GM23248 (cell line): Measurements from ENCODE around the gene RAD51B. TPM values are rescaled to one million over a fixed set of nuclear protein-coding genes. Genes with fewer than 3 reads are reported as not detected.

Experiments used
- DNase-seq: peaks from one replicate; pipeline ENCODE4 v3.0.0-alpha.2; 2015
- H2AFZ ChIP-seq: fragments of 200-600 bp; sonication (generic); 2 replicates; pipeline ENCODE4 v1.6.1; 2016; ENCODE audit warnings: antibody characterized with exemption
- H3F3A ChIP-seq: fragments of 200-600 bp; sonication (generic); 2 replicates; pipeline ENCODE4 v1.6.1; 2016; ENCODE audit warnings: mild to moderate bottlenecking, antibody characterized with exemption, mixed run types; ENCODE audit not compliant: insufficient read depth
- H3K27ac ChIP-seq: fragments of 200-600 bp; sonication (generic); 2 replicates; pipeline ENCODE4 v1.5.1; 2016; ENCODE audit warnings: mild to moderate bottlenecking
- H3K27me3 ChIP-seq: fragments of 200-600 bp; sonication (generic); replicated peaks from 2 replicates; pipeline ENCODE4 v1.6.1; 2016; ENCODE audit warnings: mild to moderate bottlenecking; ENCODE audit not compliant: insufficient read depth
- H3K36me3 ChIP-seq: fragments of 200-600 bp; sonication (generic); 2 replicates; pipeline ENCODE4 v1.6.1; 2016; ENCODE audit warnings: low read depth, mild to moderate bottlenecking
- H3K4me1 ChIP-seq: fragments of 200-600 bp; sonication (generic); 2 replicates; pipeline ENCODE4 v1.6.1; 2016; ENCODE audit warnings: mild to moderate bottlenecking; ENCODE audit not compliant: insufficient read depth
- H3K4me2 ChIP-seq: fragments of 200-600 bp; sonication (generic); one replicate; pipeline ENCODE4 v1.6.1; 2016; ENCODE audit warnings: mild to moderate bottlenecking; ENCODE audit not compliant: unreplicated experiment
- H3K4me3 ChIP-seq: fragments of 200-600 bp; sonication (generic); 2 replicates; pipeline ENCODE4 v1.5.1; 2016; ENCODE audit warnings: mild to moderate bottlenecking
- H3K79me2 ChIP-seq: fragments of 200-600 bp; sonication (generic); 2 replicates; pipeline ENCODE4 v1.6.1; 2016; ENCODE audit warnings: mild to moderate bottlenecking; ENCODE audit not compliant: insufficient read depth
- H3K9ac ChIP-seq: fragments of 200-600 bp; sonication (generic); 2 replicates; pipeline ENCODE4 v1.6.1; 2016; ENCODE audit warnings: mild to moderate bottlenecking
- H3K9me2 ChIP-seq: fragments of 200-600 bp; sonication (generic); 2 replicates; pipeline ENCODE4 v1.6.1; 2016; ENCODE audit warnings: mixed run types, mild to moderate bottlenecking, moderate library complexity; ENCODE audit not compliant: insufficient read depth
- H3K9me3 ChIP-seq: fragments of 200-600 bp; sonication (generic); one replicate; pipeline ENCODE4 v1.6.1; 2017; ENCODE audit warnings: low read depth
- H4K20me1 ChIP-seq: fragments of 200-600 bp; sonication (generic); 2 replicates; pipeline ENCODE4 v1.6.0; 2016; ENCODE audit not compliant: insufficient read depth
- EZH2 ChIP-seq: fragments of 200-600 bp; sonication (generic); IDR thresholded peaks from 2 replicates; pipeline ENCODE4 v1.6.1; 2018; ENCODE audit warnings: antibody characterized with exemption, mild to moderate bottlenecking; ENCODE audit not compliant: insufficient read depth, poor library complexity, severe bottlenecking
- EZH2phosphoT487 ChIP-seq: fragments of 200-600 bp; sonication (generic); IDR thresholded peaks from 2 replicates; pipeline ENCODE4 v1.6.1; 2018; ENCODE audit warnings: antibody characterized with exemption, moderate library complexity, mild to moderate bottlenecking, low read depth; ENCODE audit not compliant: insufficient read depth
- WGBS, 2 experiments: methylation state at CpG; one replicate each; pipeline ENCODE4 v1.1.6; 2015 to 2017; ENCODE audit warnings: low lambda C conversion rate in 2 of 2, low coverage in 1 of 2; ENCODE audit errors: missing lambda C conversion rate in 2 of 2; 5-methylcytosine and 5-hydroxymethylcytosine counted together
- in situ Hi-C: fragments of 300-500 bp; cut with MboI; formaldehyde crosslinking; loops from 2 replicates; pipeline ENCODE4 v1.15.0; 2020
- polyA plus RNA-seq: library from polyadenylated mRNA; unstranded; fragments of >200 nt; fragmentation: Nextera tagmentation; extraction: Ambion mirVana; gene quantifications from 2 replicates; pipeline ENCODE4 v1.2.1, GENCODE V29; 2016
- total RNA-seq: library from RNA; depleted of rRNA; stranded (reverse); fragments of >200 nt; shearing (Covaris generic); gene quantifications from 2 replicates; pipeline ENCODE4 v1.2.3, GENCODE V29; 2014

The RAD51B gene
- total and polyA plus RNA-seq, 2 experiments from 2014 or later = 4.0 to 8.8 TPM

DNA sequence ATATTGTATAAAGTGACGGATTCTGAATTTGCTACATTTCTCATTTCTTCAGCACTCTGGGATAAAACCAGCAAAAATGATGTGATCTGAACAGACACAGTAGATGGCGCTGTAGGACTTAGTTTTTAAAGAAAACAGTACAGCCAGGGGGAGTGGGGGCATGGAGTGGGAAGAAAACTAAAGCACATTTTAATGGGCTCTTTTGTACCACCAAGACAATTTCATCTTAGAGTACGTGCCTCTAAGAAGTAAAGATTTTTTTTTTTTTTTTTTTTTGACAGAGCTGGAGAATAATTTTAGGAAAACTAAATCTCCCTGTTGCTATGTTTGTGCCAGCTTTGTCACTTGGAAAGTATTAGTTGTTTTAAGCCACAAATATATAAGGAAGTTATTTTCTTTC is 124.4 kb downstream of the RAD51B start:
- H3K9ac ChIP-seq = no peak overlapping the region
- 2 to 5% methylated on average over 3 of the region's 3 CpGs for WGBS, 2 experiments
- H3K27me3 ChIP-seq = no peaks in the 10 kb centered on the region
- no peaks in the 10 kb centered on the region for H4K20me1 ChIP-seq
- H3K9me3 ChIP-seq = no peaks in the 10 kb centered on the region
- H3K4me3 ChIP-seq = no peak overlapping the region
- H3K36me3 ChIP-seq = no peaks in the 10 kb centered on the region
- peaks cover 4% of the 10 kb centered on the region; the same call in 1 of the 2 replicates for H3K79me2 ChIP-seq
- H3F3A ChIP-seq = peaks cover 28% of the 10 kb centered on the region
- in situ Hi-C loops = loop anchor here (10.0 kb wide), 2 partner anchors 301 to 881 kb away; no protein-coding TSS in a partner anchor
- DNase-seq = peak; percentile 88
- TF ChIP-seq EZH2 (no peak), EZH2phosphoT487 (no peak)
- H3K27ac ChIP-seq = no peak overlapping the region
- H3K4me2 ChIP-seq = peak overlapping the region; percentile 15
- H3K4me1 ChIP-seq = peaks cover 39% of the 10 kb centered on the region
- H3K9me2 ChIP-seq = no peaks in the 10 kb centered on the region
- H2AFZ ChIP-seq = no peak overlapping the region

GRCh38 chr14:67944605-67945004 is 125.0 kb downstream of the RAD51B start:
- peak; percentile 18 for DNase-seq
- no peak overlapping the region for H3K9ac ChIP-seq
- H3F3A ChIP-seq = peaks cover 28% of the 10 kb centered on the region
- TF ChIP-seq EZH2 (no peak), EZH2phosphoT487 (no peak)
- H3K27ac ChIP-seq = no peak overlapping the region
- 91 to 96% methylated on average over 1 of the region's 1 CpG for WGBS, 2 experiments
- H3K9me2 ChIP-seq = no peaks in the 10 kb centered on the region
- H3K27me3 ChIP-seq = no peaks in the 10 kb centered on the region
- H2AFZ ChIP-seq = no peak overlapping the region
- in situ Hi-C loops = loop anchor here (10.0 kb wide), 2 partner anchors 300 to 880 kb away; no protein-coding TSS in a partner anchor
- no peaks in the 10 kb centered on the region for H4K20me1 ChIP-seq
- no peak overlapping the region for H3K4me2 ChIP-seq
- no peaks in the 10 kb centered on the region for H3K9me3 ChIP-seq
- no peak overlapping the region for H3K4me3 ChIP-seq
- peaks cover 39% of the 10 kb centered on the region for H3K4me1 ChIP-seq
- peaks cover 4% of the 10 kb centered on the region; the same call in 1 of the 2 replicates for H3K79me2 ChIP-seq
- H3K36me3 ChIP-seq = no peaks in the 10 kb centered on the region

- H3K9ac ChIP-seq = no peak overlapping the region
- no peak for DNase-seq
- in situ Hi-C loops = loop anchor here (10.0 kb wide), 2 partner anchors 295 to 875 kb away; no protein-coding TSS in a partner anchor
- H3K4me1 ChIP-seq = peaks cover 23% of the 10 kb centered on the region
- H3K4me2 ChIP-seq = no peak overlapping the region
- no peaks in the 10 kb centered on the region for H3K79me2 ChIP-seq
- no peaks in the 10 kb centered on the region for H4K20me1 ChIP-seq
- H3K9me2 ChIP-seq = no peaks in the 10 kb centered on the region
- H3F3A ChIP-seq = peaks cover 26% of the 10 kb centered on the region
- H2AFZ ChIP-seq = no peak overlapping the region
- TF ChIP-seq EZH2phosphoT487 (no peak), EZH2 (no peak)
- no peaks in the 10 kb centered on the region for H3K9me3 ChIP-seq
- 81 to 87% methylated on average over 4 of the region's 4 CpGs for WGBS, 2 experiments
- no peak overlapping the region for H3K4me3 ChIP-seq
- H3K36me3 ChIP-seq = no peaks in the 10 kb centered on the region
- H3K27me3 ChIP-seq = no peaks in the 10 kb centered on the region
- no peak overlapping the region for H3K27ac ChIP-seq
These were observed 130.2 kb downstream of the RAD51B start for GRCh38 chr14:67949771-67950170.

DNA sequence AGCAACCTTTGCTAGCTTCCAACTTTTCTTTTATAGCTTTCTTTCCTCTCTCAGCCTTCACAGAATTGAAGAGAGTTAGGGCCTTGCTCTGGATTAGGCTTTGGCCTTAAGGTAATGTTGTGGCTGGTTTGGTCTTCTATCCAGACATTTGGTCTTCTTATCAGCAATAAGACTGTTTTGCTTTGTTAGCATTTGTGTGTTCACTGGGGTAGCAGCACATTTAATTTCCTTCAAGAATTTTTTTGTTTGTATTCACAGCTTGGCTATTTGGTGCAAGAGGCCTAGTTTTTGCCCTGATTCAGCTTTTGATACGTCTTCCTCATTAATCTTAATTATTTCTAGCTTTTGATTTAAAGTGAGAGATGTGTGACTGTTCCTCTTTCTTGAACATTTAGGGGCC is 130.8 kb downstream of the RAD51B start:
- no peaks in the 10 kb centered on the region for H3K79me2 ChIP-seq
- DNase-seq = no peak
- no peak overlapping the region for H3K4me2 ChIP-seq
- H3K27ac ChIP-seq = no peak overlapping the region
- 92 to 93% methylated on average over 1 of the region's 1 CpG for WGBS, 2 experiments
- H3K36me3 ChIP-seq = no peaks in the 10 kb centered on the region
- TF ChIP-seq EZH2 = no peak
- no peak for TF ChIP-seq EZH2phosphoT487
- in situ Hi-C loops = no loop called here
- no peaks in the 10 kb centered on the region for H3K9me2 ChIP-seq
- no peaks in the 10 kb centered on the region for H3K9me3 ChIP-seq
- peaks cover 26% of the 10 kb centered on the region for H3F3A ChIP-seq
- peaks cover 20% of the 10 kb centered on the region for H3K4me1 ChIP-seq
- H3K27me3 ChIP-seq = no peaks in the 10 kb centered on the region
- H4K20me1 ChIP-seq = no peaks in the 10 kb centered on the region
- no peak overlapping the region for H3K4me3 ChIP-seq
- no peak overlapping the region for H2AFZ ChIP-seq
- no peak overlapping the region for H3K9ac ChIP-seq
